Head of caudate nucleus (tissue), 42 donors: ENCODE measurements around the gene PDE9A.

Experiments
- DNase-seq, 42 donors: peaks; one replicate each; pipeline versions ENCODE4 v3.0.0 to v3.0.0-alpha.2; 2020 to 2021; ENCODE audit warnings: mixed read lengths in 7 of 42
- intact Hi-C: fragments of 100-400 bp; cut with DNase I; formaldehyde crosslinking; loops from one replicate; pipeline ENCODE4 v1.15.0; 2022

The PDE9A gene

DNA sequence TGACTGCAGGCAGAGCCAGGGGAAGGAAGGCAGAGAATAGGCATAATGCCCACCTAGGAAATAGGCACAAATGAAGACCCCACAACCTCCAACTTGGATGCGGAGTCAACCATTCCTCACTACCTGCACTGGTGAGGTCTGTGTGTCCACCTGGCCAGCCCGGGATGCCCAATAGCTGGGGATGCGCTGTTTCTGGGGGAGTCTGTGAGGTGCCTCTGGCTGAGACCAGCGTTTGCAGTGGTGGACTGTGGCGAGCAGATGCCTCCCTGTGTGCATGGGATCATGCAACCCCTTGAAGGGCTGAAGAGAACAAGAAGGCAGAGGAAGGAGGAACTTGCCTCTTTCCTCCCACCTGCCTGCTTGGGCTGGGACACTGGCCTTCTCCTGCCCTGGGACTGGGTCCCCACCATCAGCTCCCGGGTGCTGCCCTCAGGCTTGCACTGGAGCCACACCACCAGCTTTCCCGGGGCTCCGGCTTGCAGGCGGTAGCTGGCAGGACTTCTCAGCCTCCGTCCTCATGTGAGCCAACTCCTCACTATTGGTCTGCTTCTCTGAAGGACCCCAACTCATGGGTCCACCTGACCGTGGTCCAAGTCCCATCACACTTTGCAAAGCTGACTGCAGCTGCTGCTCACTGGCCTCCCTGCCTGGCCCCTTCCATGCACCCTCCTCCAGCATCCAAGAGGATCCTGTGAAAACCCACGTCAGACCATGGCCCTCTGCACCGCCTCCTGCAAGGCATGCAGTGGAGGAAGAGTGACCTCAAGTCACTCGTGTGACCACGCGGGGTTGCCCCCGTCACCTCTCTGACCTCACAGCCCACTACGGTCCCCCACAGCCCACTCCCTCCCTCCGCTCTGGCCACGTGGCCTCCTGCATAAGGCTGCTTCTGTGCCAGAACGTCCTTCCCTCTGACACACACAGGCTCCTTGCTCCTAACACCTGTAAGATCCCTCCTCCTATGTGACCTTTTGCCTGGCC, 2.7 kb upstream of the PDE9A start:
- DNase-seq: peak in 2 of 42 donors; percentile 15 to 30
- intact Hi-C loops: no loop called here

DNA sequence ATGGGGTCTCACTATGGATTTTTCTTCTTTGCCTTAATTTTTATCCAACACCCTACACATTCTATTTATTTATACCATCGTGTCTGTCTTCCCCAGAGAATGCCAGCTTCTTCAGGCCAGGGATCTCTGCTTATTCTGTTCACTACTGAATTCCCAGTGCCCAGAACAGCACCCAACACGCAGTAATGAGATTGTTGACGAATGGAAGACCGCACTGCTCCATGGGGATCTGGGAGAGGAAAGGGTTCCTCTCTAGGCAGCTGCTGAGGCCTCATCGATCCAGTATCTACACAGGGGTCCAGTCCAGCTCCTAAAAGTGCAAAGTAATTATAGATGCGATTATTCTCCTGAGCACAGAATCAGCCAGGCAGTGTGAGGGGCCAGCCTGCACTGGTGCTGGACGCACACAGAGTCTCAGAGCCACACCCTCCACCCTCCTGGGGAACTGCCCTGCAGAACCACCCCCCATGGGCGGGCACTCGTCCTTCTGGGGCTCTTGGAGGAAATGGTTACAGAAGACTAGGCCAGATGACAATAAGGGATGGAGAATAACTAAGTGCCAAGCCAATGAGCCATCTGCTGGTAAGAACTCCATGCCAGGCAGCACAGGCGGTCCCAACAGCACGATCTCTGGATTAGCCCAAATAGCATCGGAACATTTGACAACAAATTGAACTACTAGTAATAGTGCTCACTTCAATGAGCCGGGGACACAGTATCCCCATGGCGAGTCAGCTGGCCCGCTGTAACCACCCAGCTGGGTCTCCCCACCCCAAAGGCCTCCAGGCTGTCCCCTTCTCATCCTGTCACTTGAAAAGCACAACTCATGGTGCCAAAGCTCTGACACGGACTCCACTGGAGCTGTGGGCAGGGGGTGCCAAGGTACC, 1.7 kb upstream of the PDE9A start:
- intact Hi-C loops: no loop called here
- DNase-seq: peak in 6 of 42 donors; percentile 32 to 53 (median 35)

DNA sequence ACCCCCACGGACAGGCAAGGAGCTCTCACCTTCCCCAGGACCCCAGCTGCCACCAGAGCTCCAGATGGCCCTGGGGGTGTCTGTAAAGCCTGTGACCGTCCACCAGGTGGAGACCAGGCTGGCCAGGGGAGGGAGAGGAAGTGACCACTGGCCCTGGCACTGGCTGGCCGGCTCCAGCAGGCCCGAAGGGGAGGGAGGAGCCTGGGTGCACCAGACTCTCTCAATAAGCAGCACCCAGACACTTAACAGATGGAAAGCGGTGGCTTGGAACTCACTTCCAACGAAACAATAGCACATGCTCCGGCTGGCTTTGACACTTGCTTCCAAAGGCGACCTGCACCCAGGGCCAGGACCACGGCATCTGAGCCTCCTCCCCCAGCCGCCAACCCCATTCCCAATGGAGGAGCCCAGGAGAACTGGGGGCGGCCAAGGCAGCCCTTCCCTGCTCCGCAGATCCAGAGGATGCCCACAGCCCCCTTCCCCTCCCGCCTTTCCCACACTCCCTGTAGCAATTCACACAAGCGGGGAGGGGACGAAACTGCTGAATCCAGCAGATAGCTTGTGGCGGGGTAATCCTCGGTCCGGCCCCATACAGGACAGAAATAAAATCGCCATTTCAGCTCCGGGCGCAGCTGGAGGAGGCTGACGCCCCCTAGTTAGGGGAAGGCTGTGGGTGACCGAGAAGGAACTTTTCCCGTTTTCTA, 742 bp upstream of the PDE9A start:
- intact Hi-C loops: no loop called here
- peak in 41 of 42 donors; percentile 54 to 85 (median 72) for DNase-seq

DNA sequence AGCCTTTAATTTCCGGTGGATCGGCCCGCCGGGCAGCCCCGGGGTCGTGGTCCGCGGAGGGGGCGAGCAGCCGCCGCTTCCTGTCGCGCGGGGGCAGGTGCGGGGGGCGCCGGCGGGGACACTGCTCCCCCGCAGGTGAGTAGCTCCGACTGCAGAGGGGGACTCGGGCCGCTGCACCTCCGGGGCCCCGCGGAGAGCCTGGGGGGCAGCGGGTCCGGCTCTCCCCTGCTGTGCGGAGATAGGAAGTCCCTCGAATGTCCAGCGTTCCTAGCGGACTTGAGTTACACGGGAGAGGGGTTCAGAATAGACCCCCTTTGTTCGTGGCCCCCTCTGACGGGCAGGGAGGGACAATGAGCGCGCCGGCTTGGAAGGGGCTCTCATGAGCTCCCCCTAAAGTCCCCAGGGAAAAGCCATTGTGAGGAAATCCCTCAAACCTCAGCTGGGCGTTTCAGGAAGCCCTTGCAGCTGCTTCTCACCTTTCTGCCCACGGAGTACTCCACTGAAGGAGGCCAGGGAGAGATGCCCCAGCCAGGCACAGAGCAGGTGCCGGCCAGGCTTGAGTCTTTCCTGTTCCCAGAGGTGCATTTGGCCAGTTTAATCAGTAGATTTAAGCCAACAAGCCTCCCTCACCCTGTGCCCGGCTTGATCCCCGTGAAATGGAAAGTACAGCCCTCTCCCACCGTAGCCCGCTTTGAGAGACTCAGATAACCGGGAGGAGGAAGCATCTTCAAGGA, 925 bp downstream of the PDE9A start:
- intact Hi-C loops: no loop called here
- peak in 8 of 42 donors; percentile 41 to 74 (median 46) for DNase-seq

DNA sequence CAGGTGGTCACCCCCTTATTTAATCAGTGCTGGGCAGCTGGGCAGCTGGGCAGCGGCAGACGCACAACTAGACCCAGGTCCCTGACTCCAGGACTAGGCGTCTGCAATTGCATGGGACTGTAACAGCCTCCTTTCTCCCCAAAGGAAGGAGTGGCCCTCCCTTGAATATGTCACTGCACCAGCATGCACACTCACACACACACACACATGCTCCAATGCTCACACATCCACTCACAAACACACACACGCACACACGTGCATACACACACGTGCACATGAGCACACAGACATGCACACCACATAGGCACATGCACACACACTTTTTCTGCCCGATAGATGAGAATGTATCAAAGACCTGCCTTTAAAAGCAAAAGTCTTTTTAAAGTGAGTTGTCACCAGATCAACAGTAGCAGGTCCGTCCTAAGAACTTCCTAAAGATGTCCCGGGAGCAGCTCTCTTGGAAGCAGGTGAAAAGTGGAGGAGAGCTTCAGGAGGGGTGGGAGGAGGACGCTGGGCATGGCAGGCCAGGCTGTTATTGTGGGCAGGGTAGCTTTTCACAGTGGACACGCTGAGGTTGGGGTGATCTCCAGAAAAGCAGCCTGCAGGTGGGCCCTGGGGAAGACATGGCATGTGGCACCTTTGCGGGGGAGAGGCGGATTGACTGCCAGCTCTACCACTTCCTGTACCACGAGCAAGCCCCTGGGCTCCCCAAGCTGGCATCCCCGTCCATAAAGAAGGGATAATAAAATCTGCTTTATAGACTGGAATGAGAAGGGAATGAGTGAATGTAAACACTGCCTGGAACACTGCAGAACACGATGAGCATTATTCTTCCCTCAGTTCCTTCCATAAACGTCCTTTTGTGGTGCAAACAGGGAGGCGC, 1.7 kb downstream of the PDE9A start:
- no peak for DNase-seq
- intact Hi-C loops: no loop called here

DNA sequence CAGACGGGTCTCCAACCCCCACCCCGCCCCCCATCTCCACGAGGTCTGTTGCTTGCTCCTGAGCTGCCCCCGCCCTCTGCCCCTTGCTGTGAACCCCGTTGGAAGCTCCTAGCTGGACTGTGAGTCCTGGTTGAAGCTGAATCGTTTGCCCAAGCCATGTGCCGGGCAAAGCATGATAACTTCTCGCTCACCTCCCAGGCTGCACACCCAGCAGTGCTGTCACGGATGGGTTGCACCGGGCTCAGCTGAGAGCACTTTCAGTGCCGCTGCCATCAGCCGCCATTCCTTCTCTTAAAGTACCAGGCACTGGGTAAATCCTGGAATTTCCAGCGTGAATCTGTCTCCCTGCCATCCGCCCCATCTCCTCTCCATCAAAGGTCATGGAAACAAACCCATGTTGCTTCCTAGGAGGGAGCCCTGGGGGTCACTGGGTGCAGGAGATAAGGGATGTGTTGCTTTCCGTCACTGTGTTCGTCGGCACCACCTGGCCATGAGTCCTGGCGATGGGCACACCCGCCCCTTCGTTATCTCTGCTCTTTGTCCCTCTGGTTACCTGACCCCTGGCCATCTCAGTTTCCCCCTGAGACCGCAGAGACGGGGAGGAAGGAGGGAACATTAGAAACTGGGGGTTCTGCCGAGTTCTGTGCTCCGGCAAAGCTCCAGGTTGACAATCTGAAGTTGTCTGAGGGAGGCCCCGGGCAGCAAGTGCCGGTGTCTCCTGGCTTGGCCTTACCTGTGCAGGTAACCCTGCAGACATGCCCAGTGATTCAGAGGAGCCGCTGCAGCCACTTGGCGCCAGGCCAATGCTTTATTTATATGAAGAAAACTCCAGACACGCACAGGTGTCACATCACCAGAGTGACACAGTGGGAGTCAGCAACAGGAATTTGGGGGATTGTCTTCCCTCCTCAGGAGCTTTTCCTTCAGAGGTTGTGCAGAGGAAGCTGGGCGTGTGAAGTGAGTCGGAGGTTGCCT, 2.7 kb downstream of the PDE9A start:
- peak in 16 of 42 donors; percentile 35 to 67 (median 57) for DNase-seq
- intact Hi-C loops: no loop called here

DNA sequence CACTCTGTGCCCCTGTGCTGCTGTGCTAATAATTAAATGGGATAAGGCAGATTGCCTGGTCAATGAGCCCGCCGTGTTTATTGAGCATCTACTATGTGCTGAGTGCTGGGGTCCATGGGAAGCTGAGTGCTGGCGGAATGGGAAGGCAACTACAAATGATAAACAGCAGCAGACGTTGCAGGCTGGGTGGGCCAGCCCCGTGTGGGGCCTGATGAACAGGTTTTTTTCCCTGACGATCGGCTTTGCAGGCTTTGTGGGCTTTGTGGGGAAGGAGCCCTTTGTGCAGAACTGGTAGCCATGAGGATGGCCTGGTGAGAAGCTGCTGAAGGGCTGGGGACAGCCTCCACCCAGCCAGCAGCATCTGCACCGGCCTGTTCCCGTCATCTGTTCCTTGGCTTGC, 3.5 kb downstream of the PDE9A start:
- DNase-seq: no peak
- intact Hi-C loops: no loop called here

DNA sequence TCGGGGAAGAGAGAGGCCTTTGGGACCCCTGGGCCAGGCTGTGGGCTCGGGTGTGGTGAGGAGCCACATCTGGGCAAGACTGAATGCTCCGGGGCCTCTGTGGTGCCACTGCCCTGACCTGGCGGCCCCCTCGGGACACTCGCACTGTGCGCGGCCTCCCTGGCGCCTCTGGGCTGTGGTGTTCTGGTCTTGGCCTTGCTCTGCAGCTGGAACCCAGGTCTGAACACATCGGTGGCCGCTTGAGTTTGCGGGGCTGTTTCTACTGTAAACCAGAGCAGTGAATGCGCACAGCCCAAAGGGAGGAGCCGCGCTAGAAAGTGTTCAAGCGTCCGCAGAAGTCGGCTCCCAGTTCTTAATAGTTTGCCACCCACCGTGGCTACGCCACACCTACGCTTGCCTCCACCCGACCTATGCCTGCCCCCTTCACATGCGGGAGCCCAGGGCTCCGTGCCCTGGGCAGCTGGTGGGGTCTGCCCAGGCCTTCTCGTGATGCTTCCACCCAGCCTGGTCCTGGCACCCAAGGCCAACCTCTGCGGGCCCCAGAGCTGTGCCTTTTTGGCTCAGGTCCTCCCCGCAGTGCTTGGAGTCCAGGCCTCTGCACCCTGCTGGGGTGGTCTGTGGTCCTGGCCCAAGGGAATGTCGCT, 4.4 kb downstream of the PDE9A start:
- no peak for DNase-seq
- intact Hi-C loops: no loop called here

DNA sequence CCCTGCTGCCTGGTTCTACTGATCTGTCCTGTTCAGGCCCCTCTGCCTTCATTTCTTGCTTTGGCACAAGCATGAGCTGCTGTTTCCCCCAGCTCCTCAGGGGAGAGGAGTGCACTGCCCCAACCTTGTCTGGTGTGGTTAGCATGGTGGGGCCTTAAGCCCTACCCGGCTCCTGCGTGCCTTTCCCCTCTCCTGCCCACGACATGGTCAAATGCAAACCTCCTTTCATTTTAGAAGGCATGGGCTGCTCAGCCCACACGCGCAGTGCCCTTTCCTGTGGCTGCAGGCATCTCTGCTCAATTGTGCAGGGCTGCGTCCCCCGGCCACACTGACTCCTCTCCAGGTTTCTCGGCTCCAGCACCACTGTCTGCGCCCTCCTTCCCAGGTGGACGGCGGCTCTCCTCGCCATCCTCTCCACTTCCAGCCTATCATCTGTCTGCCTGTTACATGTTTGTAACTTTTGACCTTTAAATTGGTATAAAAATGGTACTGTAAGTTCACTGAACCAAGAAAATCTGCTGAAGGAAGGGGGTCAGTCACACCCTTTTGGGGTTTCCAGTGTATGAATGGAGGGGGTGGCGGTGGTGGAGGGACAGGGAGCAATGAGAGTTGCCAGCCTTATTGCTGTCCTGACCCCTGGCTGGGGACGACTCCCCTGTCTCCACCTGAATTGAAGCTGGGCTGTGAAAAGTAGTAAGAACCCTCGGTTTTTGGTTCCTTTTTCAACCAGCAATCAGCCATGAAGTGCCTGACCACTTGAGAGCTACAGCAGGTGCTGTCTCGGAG, 5.1 kb downstream of the PDE9A start:
- intact Hi-C loops: no loop called here
- no peak for DNase-seq

DNA sequence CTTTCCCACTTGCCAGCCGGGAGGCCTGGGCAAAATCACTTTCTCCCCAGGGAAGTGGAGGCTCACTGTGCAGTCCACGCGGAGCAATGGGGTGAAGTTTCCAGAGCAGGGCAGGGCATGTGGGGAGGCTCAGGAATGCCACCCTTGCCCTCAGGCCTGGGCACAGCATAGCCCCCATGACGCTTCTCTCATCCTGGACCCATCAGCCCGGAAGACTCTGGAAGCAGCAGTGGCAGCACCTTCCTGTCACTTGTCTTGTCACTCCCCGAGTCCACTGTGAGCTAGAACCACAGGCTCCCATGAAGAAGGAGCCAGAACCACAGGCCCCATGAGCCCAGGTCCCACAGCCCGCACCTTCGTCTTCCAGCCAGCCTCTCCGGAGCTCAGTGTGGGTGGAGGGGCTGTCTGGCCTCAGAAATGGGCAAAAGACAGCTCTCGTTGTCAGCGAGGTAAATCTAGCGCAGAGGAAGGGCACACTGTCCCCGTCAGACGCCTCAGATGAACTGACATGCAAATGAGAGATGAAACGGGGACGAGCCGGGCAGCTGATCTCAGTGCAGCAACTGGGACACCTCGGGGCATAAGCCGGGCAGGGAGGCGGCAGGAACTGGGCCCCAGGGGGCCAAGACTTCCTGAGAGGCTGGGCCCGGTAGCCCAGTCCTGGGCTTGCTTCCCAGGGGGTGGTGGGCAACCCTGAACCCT, 6.1 kb downstream of the PDE9A start:
- DNase-seq: no peak
- intact Hi-C loops: no loop called here

DNA sequence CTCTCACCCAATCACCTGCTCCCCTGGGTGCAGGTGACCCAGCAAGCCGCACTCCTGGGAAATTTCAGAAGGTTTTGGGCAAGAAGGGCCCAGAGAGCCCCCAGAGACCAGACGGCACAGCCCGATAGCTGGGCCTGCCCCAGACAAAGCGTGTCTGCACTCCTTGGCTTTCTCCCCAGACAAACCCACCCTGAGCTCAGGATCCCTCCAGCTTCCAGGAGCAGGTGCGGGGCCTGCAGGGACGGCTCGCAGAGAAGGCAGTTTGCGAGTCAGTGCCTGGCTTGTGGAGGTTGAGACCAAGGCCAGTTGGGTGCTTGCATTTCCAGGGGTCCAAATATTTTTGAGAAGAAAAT, 6.7 kb downstream of the PDE9A start:
- intact Hi-C loops: no loop called here
- no peak for DNase-seq

DNA sequence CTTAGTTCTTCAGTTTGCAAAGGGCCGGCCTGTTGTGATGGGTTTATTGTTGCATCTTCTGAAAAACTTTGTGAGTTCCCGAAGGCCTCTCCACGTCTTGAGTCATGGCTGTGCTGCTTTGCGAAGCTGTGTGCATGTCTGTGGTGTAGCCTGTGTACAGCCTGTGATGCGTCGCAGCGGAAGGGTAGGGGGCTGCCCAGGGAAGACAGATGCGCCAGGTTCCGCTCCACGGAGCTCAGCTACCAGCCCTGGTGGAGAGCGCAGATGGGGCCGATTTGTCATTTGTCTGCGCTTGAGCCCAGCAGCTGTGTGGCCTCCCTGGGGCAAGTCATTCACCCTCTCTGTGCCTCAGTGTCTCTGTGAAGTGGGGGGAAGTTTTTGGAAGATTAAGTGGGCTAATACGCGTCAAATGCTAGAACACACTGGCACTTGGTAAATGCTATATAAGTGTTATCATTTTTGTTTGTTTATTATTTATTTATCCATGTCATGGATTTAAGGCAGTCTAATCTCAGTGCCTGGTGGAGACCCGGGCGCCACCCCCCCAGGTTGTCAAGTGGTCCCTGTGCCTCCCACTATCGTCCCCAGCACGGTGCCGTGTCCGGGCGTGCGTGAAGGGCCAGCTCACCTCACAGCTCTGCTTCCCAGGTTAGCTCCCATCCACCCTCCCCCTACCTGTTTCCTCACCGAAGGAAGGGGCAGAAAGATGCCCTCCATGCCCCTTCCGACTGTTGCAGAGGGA, 8.4 kb downstream of the PDE9A start:
- no peak for DNase-seq

DNA sequence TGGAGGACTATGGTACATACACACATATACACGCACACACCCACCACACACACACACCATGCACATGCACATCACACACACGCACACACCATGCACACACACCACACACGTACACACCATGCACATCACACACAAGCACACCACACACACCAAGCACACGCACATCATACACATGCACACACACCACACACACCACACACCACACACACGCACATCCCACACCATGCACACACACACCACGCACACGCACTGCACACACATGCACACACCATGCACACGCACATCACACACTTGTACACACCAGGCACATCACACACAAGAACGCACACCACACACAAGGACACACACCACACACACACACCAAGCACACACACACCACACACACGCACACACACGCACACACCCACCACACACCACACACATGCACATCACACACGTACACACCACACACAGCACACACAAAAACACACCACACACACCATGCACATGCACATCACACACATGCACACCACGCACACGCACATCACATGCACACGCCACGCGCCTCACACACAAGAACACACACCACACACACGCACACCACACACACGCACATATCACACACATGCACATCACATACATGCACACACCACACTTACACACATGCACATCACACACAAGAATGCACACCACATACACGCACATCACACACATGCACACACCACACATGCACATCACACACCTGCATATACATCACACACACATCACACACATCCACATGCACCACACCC, 9.2 kb downstream of the PDE9A start:
- no peak for DNase-seq
- intact Hi-C loops: no loop called here

More for the DNA sequence above, 8.4 kb downstream of the PDE9A start:
- intact Hi-C loops: no loop called here
